HG03039 (cell line): ENCODE data around the gene IL26.
"Not testable (repeated sequence)": the region's sequence is repeated elsewhere in the genome, so short reads cannot be mapped to it uniquely, and the experiment has no call there.

ENCODE experiments used
- ATAC-seq: cut with Tn5 transposase; IDR thresholded peaks from one replicate; pipeline ENCODE4 v1.9.1; 2021; ENCODE audit warnings: mild to moderate bottlenecking, moderate library complexity; ENCODE audit not compliant: unreplicated experiment

The IL26 gene

GRCh38 chr12:68240975-68241374, 15.4 kb upstream of the IL26 start:
- ATAC-seq = peak; percentile 98

GRCh38 chr12:68240079-68240478, 14.5 kb upstream of the IL26 start:
- ATAC-seq = no peak

DNA sequence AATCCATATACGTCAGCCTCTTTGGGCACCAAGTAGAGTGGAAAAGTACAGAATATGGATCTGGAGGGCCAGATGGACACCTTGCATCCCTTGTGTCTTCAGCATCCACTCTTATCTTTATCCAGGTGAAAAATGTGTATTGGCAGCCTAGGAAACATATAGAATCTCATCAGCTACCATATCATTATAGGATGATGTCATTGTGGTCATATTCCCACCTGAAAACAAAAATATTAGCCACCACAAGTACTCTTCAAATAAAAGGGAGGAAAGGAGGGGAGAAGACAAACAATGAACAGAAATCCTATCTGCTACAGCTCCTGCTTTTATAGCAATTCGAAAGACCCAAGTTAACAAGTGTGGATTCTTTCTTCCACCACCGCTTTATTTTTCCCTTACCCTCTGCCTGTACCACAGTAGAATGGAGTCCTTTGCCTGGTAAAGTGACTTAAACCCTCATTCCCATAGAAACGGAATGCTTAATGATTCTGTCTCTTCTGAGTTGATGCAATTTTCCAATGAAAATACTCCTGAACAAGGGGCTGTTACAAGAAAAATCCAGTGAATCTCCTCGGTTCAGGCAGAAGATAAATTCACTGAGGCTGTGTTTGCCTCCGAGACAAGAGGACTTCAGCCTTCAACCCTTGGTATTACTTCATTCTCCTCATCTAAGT, 13.8 kb upstream of the IL26 start:
- no peak for ATAC-seq

DNA sequence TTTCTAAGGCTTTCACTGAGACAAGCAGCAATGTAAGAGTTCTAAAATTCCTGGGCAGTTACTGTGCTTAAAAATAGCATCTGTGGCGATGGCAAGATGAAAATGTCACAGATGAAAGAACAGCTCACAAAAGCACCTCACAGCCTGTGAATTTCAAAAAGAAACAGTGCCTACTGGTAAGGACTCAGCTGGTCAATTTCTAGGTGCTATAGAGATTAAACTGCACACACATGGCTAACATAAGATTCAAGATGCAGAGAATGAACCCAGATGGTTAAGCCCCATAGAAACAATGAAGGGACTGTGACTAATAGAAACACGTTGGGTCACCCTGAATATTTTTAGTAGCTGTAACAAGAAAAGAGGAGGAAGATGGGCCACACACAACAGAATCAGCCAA, 12.0 kb upstream of the IL26 start:
- ATAC-seq = no peak

DNA sequence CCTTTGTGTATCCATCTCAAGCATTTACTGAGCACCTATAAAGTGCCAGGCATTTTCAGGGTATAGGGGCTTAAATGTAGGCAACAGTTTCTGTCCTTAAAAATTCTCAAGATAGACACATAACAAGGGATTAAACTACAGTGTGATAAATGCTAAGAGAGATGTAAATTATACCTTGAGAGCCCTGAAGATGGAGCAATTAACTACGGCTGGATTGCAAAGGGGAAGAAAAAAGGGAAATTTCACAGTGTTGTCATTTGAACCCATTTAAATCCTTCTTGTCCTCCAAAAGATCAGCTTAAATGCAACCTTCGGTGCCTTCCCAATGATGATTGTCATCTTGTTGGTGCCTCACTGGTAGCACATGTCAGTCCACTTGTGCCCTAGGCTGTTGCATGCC, 11.5 kb upstream of the IL26 start:
- no peak for ATAC-seq

DNA sequence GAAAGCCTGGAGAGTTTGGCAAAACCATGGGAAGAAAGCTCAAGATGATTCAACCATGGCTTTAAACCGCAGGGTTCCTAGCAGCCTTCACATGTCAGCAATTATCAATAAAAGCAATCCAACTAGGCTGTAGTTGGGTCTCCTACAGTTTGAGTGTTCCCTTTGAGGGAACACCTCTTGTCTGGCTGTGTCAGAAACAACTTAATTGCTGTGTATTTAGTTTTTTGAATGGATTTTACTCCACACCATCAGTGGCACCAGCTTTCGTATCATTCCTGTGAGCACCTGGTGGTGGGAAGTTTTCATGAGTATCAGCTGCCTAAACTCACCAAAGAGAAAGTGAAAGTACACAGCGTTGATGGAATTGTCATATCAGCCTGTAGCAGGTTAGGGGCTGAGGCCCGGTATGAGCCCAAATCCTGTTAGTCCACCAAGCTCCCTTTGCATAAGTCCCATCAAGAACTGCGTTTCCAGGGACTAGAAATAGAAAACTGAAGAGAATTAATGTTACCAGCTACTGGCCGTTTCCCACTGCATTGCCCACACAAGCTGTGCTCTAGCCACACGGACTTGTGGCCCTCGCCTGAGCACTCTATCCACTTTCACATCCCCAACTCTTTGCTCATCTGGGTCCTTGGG, 10.9 kb upstream of the IL26 start:
- ATAC-seq = no peak

DNA sequence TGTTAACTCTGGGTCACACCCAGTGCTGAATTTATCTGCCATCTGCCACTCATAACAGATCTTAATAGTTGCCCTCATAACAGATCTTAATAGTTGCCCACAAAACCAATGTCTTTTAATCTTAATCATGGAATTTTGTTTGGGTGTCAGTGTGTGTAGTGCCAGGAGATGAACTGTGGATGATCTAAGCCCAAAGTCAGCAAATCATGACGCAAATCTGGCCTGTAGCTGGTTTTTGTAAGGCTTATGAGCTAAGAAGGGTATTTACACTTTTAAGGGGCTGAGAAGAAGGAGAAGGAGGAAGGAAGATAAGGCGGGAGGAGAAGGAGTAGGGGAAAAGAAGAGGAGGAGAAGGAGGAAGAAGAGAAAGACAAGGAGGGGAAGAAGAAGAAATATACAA, 10.0 kb upstream of the IL26 start:
- no peak for ATAC-seq

DNA sequence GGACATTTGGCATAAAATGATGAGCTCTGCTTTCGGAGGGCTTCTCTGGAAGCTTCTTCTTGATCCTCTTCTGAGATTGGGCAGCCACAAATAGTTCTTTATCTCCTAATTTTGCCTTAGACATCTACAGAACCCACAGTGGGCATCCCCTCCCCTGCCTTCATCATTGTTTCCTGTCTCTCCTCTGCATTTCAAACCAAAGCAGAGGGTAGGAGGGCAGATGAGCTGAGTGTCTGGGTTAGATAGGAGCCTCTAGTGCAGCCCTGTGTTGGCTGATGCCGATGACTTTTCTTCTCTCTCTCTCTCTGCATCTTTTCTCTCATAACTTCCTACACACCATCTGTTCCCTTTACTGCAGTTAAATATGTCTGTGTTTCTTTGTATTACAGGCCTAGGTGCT, 8.5 kb upstream of the IL26 start:
- ATAC-seq = no peak

DNA sequence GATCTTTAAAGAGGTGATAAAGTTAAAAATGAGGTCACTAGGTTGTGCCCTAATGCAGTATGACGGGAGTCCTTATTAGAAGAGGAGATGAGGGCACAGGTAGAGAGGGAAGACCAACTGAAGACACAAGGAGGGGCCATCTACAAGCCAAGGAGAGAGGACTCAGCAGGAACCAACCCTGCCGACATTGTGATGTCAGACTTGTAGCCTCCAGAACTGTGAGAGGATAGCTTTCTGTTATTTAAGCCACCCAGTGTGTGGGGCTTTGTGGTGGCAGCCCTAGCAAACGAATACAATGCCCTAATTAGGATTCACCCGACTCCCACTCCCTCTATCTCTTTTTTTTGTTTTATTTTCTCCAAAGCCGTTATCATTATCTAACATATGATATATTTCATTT, 7.9 kb upstream of the IL26 start:
- no peak for ATAC-seq

GRCh38 chr12:68231691-68232090, 6.1 kb upstream of the IL26 start:
- ATAC-seq = no peak

GRCh38 chr12:68231229-68231628, 5.6 kb upstream of the IL26 start:
- ATAC-seq = no peak

DNA sequence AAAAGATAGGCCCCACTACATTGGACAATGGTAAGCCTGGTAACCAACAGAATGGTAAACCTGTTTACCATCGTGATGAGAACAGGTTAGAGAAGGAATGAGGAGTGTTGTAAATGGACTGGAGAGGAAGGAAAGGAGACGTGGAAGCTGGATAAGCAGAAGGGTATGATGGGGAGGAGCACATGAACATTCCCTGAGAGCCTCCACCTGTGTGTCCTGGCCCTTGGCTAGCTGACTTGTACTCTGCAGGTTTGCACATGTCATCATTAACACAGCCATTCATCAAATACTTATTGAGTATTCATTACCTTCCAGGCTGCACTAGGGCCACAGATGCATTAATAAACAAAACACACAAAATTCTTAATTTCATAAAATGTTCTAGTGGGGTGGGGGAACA, 4.3 kb upstream of the IL26 start:
- ATAC-seq = no peak

DNA sequence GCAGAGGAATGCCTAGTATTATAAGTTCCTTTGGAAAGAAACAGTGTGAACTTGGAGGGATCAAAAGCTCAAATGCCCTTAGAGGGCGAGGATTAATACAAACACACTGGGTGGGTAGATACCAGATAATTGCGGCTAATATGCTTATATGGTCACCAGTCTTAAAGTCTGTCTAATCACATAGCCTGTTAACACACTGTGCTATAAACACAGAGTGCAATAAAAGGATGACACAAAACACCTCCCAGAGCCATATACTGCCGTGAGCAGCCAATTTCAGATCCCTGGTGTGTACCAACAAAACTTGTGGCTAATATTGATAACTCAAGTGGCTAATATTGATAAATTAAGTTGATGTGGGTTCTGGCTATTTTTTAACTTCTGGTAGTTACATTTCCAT, 1.7 kb upstream of the IL26 start:
- ATAC-seq = no peak

GRCh38 chr12:68224613-68225285, 861 bp downstream of the IL26 start:
- no peak for ATAC-seq

- peak; percentile 89 for ATAC-seq
Observed at GRCh38 chr12:68223067-68223747, 2.4 kb downstream of the IL26 start.

- ATAC-seq = no peak
Observed at GRCh38 chr12:68222326-68222725, 3.3 kb downstream of the IL26 start.

DNA sequence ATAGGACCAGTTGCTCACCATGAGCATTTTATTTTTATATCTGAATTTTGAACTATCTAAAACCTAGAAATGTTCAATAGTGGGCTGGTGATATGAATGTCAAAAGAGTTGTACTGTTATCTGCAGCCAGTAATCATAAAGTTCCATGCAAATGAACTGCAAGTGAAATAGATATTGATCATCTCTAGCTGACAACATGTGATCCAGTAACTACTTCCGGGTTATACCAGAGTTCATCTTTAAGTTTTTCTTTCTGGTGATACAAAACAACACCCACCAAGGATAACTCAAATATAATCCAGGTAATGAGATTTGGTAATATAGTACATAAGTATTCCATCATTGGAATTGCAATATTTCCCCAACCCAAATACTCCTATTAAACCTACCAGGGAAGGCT, 4.1 kb downstream of the IL26 start:
- ATAC-seq = no peak

- no peak for ATAC-seq
Observed at GRCh38 chr12:68210875-68211274, 14.7 kb downstream of the IL26 start.

- not testable (repeated sequence) for ATAC-seq
Observed at GRCh38 chr12:68209048-68209728, 16.4 kb downstream of the IL26 start.

DNA sequence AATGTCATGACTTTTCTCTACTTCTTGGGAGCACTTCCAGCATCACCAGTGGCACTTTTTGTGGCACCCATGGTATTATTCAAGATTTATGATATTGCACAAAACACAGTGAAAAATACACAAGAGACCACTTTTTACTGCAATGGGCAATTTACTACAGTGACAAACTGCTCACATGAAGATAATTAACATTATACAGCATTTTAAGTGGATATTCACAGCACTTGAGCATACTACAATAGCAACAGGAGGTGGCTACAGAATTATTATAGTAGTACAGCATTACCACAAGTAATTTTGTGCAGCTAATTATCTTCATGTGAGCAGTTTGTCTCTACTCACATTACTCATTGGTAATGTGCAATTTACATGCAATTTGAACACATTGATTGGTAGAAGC, 18.3 kb downstream of the IL26 start:
- no peak for ATAC-seq

DNA sequence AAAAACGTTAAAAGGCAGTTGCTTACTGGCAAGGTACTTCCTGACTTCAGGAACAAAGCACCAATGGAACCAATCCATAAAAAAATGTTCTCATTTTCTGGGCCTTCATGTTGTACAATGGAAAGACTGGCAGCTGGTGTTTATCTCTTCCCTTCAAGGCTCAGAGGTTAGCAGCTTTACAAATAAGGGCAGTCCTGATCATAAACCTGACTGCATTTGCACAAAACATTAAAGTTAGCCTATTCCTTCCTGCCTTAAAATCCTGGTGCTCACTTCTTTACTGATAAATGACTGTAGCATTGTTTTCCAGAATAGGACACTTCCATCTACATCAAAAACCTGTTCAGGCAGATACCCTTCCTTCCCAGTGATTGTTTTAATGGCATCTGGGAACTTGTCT, 19.2 kb downstream of the IL26 start:
- no peak for ATAC-seq
